ENCODE measurements around the gene RCAN1.
"Not testable (repeated sequence)": the region's sequence is repeated elsewhere in the genome, so short reads cannot be mapped to it uniquely, and the experiment has no call there.

- not testable (repeated sequence) for TF ChIP-seq CTCF, EP300, POLR2AphosphoS5, POLR2A (IDR thresholded peaks at IDR 0.05)
Observed at GRCh38 chr21:34563370-34563769, 51.5 kb downstream of the RCAN1 start.
